Esophagus (tissue), 2 donors: ENCODE measurements around the gene AKT3. TPM values are rescaled to one million over a fixed set of nuclear protein-coding genes. Genes with fewer than 3 reads are reported as not detected.

Source experiments
- H3K27ac ChIP-seq, 2 donors: one replicate each; pipeline ENCODE4 v1.5.1; 2013; ENCODE audit warnings: low read depth in 2 of 2, mild to moderate bottlenecking in 2 of 2, inconsistent platforms in 1 of 2, low read length in 1 of 2, moderate library complexity in 1 of 2
- H3K27me3 ChIP-seq, 2 donors: one replicate each; pipeline ENCODE4 v1.6.1; 2013; ENCODE audit warnings: low read length in 2 of 2, control low read depth in 1 of 2, mild to moderate bottlenecking in 1 of 2; ENCODE audit not compliant: insufficient read depth in 2 of 2, control insufficient read depth in 1 of 2
- H3K36me3 ChIP-seq, 2 donors: one replicate each; pipeline ENCODE4 v1.6.1; 2013; ENCODE audit warnings: low read length in 1 of 2; ENCODE audit not compliant: control insufficient read depth in 2 of 2, insufficient read depth in 2 of 2
- H3K4me1 ChIP-seq, 2 donors: one replicate each; pipeline ENCODE4 v1.6.1; 2013; ENCODE audit warnings: low read length in 1 of 2; ENCODE audit not compliant: control insufficient read depth in 2 of 2, insufficient read depth in 2 of 2
- H3K4me3 ChIP-seq, 2 donors: one replicate each; pipeline ENCODE4 v1.5.1; 2013; ENCODE audit warnings: low read length in 2 of 2, mild to moderate bottlenecking in 2 of 2, low read depth in 1 of 2, moderate library complexity in 1 of 2
- H3K9me3 ChIP-seq, 2 donors: one replicate each; pipeline ENCODE4 v1.6.1; 2013; ENCODE audit warnings: mild to moderate bottlenecking in 2 of 2, low read depth in 1 of 2, low read length in 1 of 2, moderate library complexity in 1 of 2; ENCODE audit not compliant: control insufficient read depth in 2 of 2, insufficient read depth in 1 of 2
- WGBS, 2 donors: extraction: QIAGEN DNeasy Blood & Tissue Kit; methylation state at CpG; one replicate each; pipeline ENCODE4 v1.1.7; 2013; 5-methylcytosine and 5-hydroxymethylcytosine counted together
- polyA plus RNA-seq, 2 donors: library from polyadenylated mRNA; stranded (reverse); fragments of 200-250 nt; gene quantifications; one replicate each; pipeline ENCODE4 v1.2.3, GENCODE V29; 2013
- donor health status: healthy with polysubstance abuse.
- donor health status: Bipolar disorder and iron deficiency.

The AKT3 gene
- polyA plus RNA-seq, 2 donors: 2.1 to 4.4 TPM

DNA sequence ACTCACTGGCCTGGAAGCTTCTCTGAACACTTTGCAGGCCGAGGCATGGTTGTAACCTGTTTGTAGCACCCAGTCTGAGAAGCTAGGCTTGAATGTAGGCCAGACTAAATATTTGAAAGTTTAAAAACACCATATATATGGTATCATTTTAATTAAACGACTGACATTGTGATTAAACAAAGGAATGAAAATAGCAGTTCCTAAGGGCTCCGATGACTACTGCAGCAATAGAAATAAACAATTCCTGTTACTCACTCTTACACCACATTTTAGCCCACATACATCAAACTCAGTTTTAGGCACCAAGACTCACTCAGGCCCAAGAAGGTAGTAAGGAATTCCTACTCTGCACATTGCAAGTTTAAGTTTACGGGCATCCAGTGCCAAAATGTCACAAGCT, 281.2 kb downstream of the AKT3 start:
- Histone ChIP-seq H3K27ac (no peak overlapping the region), H3K4me1 (no peaks in the 10 kb centered on the region), H3K36me3 (no peaks in the 10 kb centered on the region), H3K9me3 (no peaks in the 10 kb centered on the region), H3K4me3 (no peak overlapping the region), H3K27me3 (no peaks in the 10 kb centered on the region)
- WGBS, 2 donors: 56 to 66% methylated on average over 4 of the region's 4 CpGs

GRCh38 chr1:243564814-243565213, 285.2 kb downstream of the AKT3 start:
- Histone ChIP-seq H3K36me3 (peaks cover 0 to 3% of the 10 kb centered on the region in 2 donors), H3K4me1 (no peaks in the 10 kb centered on the region), H3K4me3 (no peak overlapping the region), H3K9me3 (no peaks in the 10 kb centered on the region), H3K27ac (no peak overlapping the region), H3K27me3 (no peaks in the 10 kb centered on the region)

DNA sequence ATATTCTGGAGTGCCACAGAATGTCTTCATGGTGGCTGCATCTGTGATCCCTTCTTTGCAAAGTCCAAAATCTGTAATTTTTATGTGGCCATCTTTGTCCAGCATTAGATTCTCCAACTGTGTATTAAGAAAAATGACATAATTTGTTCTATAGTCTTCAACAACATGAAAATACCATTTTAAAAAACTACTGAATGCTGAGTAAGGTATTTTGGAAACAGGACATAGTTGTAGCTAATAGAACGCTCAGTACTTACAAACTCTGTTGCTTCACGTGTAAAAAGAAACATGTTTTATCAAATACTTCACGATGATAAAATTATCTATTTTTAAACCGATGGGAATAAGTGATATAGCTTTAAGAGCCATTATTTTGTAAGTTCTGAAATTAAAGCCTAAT, 286.3 kb downstream of the AKT3 start:
- WGBS, 2 donors: 92 to 95% methylated on average over 4 of the region's 4 CpGs
- no peak overlapping the region for H3K27ac ChIP-seq
- H3K4me3 ChIP-seq: no peak overlapping the region

GRCh38 chr1:243562473-243562872, 287.6 kb downstream of the AKT3 start:
- H3K9me3 ChIP-seq: no peaks in the 10 kb centered on the region
- H3K4me1 ChIP-seq: no peaks in the 10 kb centered on the region
- H3K36me3 ChIP-seq: peaks cover 0 to 3% of the 10 kb centered on the region in 2 donors
- no peak overlapping the region for H3K27ac ChIP-seq
- 85 to 88% methylated on average over 1 of the region's 1 CpG for WGBS, 2 donors
- H3K27me3 ChIP-seq: no peaks in the 10 kb centered on the region
- H3K4me3 ChIP-seq: no peak overlapping the region

More for the DNA sequence above, 286.3 kb downstream of the AKT3 start:
- Histone ChIP-seq H3K36me3 (peaks cover 0 to 3% of the 10 kb centered on the region in 2 donors), H3K4me1 (no peaks in the 10 kb centered on the region), H3K9me3 (no peaks in the 10 kb centered on the region), H3K27me3 (no peaks in the 10 kb centered on the region)

GRCh38 chr1:243561588-243562319, 288.3 kb downstream of the AKT3 start:
- no peaks in the 10 kb centered on the region for H3K27me3 ChIP-seq
- H3K27ac ChIP-seq: no peak overlapping the region
- WGBS, 2 donors: 92 to 100% methylated on average over 2 of the region's 2 CpGs
- H3K4me1 ChIP-seq: no peaks in the 10 kb centered on the region
- H3K4me3 ChIP-seq: no peak overlapping the region
- H3K36me3 ChIP-seq: peaks cover 0 to 3% of the 10 kb centered on the region in 2 donors
- no peaks in the 10 kb centered on the region for H3K9me3 ChIP-seq

DNA sequence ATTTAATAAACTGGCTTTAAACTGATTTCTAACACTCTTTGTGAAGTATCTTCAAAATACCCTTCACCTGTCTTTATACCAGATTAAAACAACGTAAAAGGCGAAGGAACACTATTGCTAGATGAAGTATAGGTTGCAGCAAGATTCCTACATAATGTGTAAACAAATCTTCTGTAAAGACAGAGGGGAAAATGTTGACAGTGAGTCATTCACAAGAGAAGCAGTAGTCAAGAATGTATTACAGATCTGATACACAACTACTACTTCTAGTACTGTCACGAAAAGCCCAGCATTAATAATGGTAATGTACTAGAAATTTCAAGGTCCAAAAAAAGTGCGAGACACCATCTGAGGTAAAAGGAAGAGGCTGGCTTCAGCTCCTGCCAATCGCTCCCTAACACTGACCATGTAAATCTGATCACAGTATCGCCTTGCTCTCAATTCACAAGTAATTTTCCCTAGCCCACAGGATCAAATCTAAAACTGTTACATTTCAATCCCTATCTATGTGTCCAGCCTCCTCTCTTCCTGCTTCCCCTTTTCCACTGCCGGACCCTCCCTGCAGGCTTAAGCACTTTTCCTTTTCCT, 290.4 kb downstream of the AKT3 start:
- Histone ChIP-seq H3K27ac (no peak overlapping the region), H3K27me3 (no peaks in the 10 kb centered on the region), H3K4me1 (no peaks in the 10 kb centered on the region), H3K4me3 (no peak overlapping the region), H3K36me3 (peaks cover 0 to 3% of the 10 kb centered on the region in 2 donors), H3K9me3 (no peaks in the 10 kb centered on the region)
- WGBS, 2 donors: 76 to 89% methylated on average over 7 of the region's 7 CpGs

DNA sequence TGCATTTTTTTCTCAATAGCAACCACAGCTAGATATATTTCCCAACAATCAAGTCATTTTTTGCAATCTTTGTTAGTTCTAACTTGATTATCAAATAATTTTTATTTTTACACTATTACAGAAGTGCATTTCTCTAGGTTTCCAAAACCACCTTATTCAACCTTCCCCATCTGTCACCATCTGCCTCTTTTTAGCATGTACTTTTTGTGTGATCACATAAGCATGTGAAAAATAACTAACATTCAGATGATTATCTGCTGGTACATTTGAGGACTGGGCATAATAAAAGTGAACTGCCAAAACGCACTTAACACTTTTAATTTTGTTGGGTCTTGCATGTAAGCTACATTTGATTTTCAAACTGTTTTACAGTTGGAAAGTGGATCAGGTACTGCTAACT, 291.5 kb downstream of the AKT3 start:
- Histone ChIP-seq H3K27ac (no peak overlapping the region), H3K36me3 (peaks cover 0 to 3% of the 10 kb centered on the region in 2 donors), H3K27me3 (no peaks in the 10 kb centered on the region), H3K4me3 (no peak overlapping the region), H3K4me1 (no peaks in the 10 kb centered on the region), H3K9me3 (no peaks in the 10 kb centered on the region)
- WGBS, 2 donors: 89 to 91% methylated on average over 1 of the region's 1 CpG

DNA sequence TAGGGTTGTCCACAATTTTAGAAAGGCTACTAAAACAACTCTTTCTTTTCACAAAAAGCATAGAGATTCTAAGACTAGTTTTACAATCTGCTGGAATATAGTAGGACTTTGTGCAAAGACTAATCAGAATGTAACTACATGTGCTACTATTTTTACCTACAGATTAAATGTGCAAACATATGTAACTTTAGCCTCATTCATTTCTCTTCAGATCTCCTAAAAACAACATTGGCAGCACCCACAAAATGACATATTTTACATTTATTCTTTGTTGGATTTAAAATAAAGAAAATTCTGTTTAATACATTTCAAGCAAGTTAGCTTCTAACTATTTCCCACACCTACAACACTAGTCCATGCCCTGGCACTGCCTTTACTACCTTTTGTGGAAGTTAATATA, 292.2 kb downstream of the AKT3 start:
- Histone ChIP-seq H3K4me1 (no peaks in the 10 kb centered on the region), H3K27ac (no peak overlapping the region), H3K36me3 (peaks cover 0 to 3% of the 10 kb centered on the region in 2 donors), H3K4me3 (no peak overlapping the region), H3K9me3 (no peaks in the 10 kb centered on the region), H3K27me3 (no peaks in the 10 kb centered on the region)

- 89% methylated on average over 4 of the region's 4 CpGs for WGBS, 2 donors
- Histone ChIP-seq H3K4me1 (no peaks in the 10 kb centered on the region), H3K4me3 (no peak overlapping the region), H3K36me3 (no peaks in the 10 kb centered on the region), H3K9me3 (no peaks in the 10 kb centered on the region), H3K27ac (no peak overlapping the region), H3K27me3 (no peaks in the 10 kb centered on the region)
Measured at GRCh38 chr1:243554686-243555085, 295.4 kb downstream of the AKT3 start.

DNA sequence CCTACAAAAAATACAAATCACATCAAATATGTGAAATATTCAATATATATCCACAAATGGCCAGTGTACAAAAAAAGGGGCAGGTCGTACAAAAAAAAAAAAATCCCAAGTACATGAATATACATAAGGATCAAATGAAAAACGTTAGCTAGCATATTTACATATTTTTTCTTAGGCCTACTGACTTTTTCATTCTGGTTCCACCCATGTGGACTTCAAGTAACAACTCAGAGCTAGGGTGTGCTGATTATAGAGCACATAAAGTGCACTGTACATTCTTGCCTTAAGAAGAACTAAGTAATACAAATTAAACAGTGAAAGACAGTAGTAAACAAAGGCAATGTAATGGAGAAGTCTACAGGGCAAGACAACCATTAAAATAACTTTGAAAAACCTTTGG, 297.0 kb downstream of the AKT3 start:
- 69 to 70% methylated on average over 2 of the region's 2 CpGs for WGBS, 2 donors
- H3K27me3 ChIP-seq: no peaks in the 10 kb centered on the region

More for the DNA sequence above, 297.0 kb downstream of the AKT3 start:
- no peak overlapping the region for H3K27ac ChIP-seq
- no peaks in the 10 kb centered on the region for H3K9me3 ChIP-seq
- no peak overlapping the region for H3K4me3 ChIP-seq
- no peaks in the 10 kb centered on the region for H3K36me3 ChIP-seq
- no peaks in the 10 kb centered on the region for H3K4me1 ChIP-seq
